Measurements from ENCODE around the gene PTPN11.
"Not testable (repeated sequence)": the region's sequence is repeated elsewhere in the genome, so short reads cannot be mapped to it uniquely, and the experiment has no call there.

PTPN11 gene

DNA sequence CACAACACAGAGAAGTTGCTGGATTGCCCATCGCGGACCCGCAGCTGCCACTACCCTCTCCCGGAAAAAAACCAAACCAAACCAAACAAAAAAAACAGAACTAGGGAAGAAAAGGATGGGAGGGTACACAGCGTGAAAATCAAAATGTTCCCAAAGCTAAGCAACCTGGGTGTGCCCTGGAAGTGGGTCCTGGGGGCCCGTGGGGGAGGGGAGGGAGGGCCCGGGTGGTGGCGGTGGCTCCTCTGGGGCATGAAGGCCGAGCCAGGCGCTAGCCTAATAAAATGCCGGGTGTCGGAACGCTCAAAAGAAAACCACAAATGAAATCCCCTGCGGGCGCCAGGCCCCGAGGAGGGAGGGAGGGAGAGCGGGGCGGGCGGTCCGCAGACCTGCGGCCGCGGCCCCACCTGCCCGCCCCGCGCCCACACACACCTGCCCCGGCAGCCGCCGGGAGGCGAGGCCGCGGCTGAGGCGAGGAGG, 37.3 kb upstream of the PTPN11 start:
- no peak for DNase-seq (ENCODE audit: low read depth)
- TF ChIP-seq CTCF (conservative IDR thresholded peaks at IDR 0.05; ENCODE audit: low read length) = no peak
- H3K4me3 ChIP-seq (ENCODE audit: low read length) = peak overlapping the region; percentile 73

GRCh38 chr12:112381883-112382796, 36.6 kb upstream of the PTPN11 start, which contains the start of gene HECTD4:
HECTD4 (minus strand) TSS chr12:112382431; CDS start chr12:112382128, 303 bp downstream.
- H3K4me3 ChIP-seq (ENCODE audit: low read length) = peak within 1 kb of the TSS; percentile 73
- TF ChIP-seq CTCF (conservative IDR thresholded peaks at IDR 0.05; ENCODE audit: low read length) = no peak
- peak; percentile 77 for DNase-seq (ENCODE audit: low read depth)

- TF ChIP-seq CTCF (conservative IDR thresholded peaks at IDR 0.05; ENCODE audit: low read length) = no peak
- no peak for DNase-seq (ENCODE audit: low read depth)
- no peak overlapping the region; the same call in 1 of the 2 replicates for H3K4me3 ChIP-seq (ENCODE audit: low read length)
These were observed 35.9 kb upstream of the PTPN11 start for GRCh38 chr12:112382866-112383265.

DNA sequence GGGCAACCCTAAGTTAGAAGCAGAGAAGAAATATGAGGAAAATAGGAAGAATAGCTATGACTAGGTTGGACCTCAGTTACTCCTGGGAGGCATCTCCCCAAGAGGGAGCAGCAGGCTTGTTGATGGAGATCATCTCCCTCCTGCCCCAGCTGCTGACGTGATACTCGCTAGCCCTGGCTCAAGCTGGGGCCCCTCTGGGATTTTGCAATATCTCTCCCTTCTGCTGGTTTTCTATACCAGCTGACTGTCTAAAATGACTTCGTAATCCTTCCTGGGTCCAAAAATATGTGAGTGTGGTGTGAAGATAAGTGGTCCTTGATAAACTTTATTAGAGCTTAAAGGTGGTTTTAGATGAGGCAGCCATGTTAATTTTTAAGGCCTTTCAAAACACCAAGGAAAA, 32.0 kb upstream of the PTPN11 start:
- no peak overlapping the region for H3K4me3 ChIP-seq (ENCODE audit: low read length)
- peak; percentile 75 for DNase-seq (ENCODE audit: low read depth)
- TF ChIP-seq CTCF (conservative IDR thresholded peaks at IDR 0.05; ENCODE audit: low read length) = no peak

DNA sequence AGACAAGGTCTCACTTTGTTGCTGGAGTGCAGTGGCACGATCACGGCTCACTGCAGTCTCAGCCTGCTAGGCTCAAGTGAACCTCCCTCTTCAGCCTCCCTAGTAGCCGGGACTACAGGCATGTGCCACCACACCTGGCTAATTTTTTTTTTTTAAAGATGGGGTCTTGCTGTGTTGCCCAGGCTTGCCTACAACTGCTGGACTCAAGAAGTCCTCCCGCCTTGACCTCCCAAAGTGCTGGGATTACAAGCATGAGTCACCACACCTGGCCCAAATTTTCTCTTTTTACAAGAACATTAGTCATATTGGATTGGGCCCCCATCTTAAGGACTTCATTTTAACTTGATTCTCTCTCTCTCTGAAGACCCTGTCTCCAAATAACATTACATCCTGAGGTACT, 29.5 kb upstream of the PTPN11 start:
- no peak for TF ChIP-seq CTCF (conservative IDR thresholded peaks at IDR 0.05; ENCODE audit: low read length)
- H3K4me3 ChIP-seq (ENCODE audit: low read length) = no peak overlapping the region
- DNase-seq (ENCODE audit: low read depth) = no peak

- H3K4me3 ChIP-seq (ENCODE audit: low read length); DNase-seq (ENCODE audit: low read depth): not testable (repeated sequence)
These were observed 28.7 kb upstream of the PTPN11 start for GRCh38 chr12:112389922-112390654.

- no peak for TF ChIP-seq CTCF (conservative IDR thresholded peaks at IDR 0.05; ENCODE audit: low read length)
- H3K4me3 ChIP-seq (ENCODE audit: low read length) = no peak overlapping the region
- no peak for DNase-seq (ENCODE audit: low read depth)
These were observed 25.4 kb upstream of the PTPN11 start for GRCh38 chr12:112393328-112393727.
